ENCODE data around the gene HECTD4. TPM values are rescaled to one million over a fixed set of nuclear protein-coding genes. Genes with fewer than 3 reads are reported as not detected.
A peak's percentile ranks its signal among the peaks of the same experiment; 100 is the strongest.

The HECTD4 gene
- total and polyA plus RNA-seq, 9 of the 15 experiments (the other 6 are each of a cell fraction or from before 2014, with no cell fraction given) = 3.5 to 33.3 (median 13.5) TPM

DNA sequence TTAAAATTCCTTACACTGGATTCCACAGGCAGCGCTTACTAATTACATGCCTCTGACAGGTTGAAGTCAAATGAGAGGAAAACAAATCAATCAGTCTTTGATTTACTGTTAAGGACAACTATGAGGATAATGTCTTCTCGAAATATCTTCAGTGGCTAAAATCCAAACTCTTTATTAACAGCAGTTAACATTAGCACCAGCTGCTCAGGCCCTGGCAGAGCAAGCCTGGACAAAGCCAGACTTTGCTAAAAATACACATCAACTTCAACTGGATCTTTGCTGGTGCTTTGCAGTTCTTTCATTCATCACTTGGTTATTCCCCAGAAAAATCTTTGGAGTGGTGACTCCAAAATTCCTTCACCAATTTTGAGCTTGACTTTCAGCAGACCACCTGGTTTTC, 98.7 kb downstream of the HECTD4 start:
- CTCF ChIA-PET (ENCODE audit: low intra/inter-chr PET ratio) = no interaction called here
- TF ChIP-seq PHF21A (IDR thresholded peaks at IDR 0.05; ENCODE audit: borderline replicate concordance, low read depth) = no peak
- no peak for TF ChIP-seq ZNF184 (CRISPR knock-in tag; IDR thresholded peaks at IDR 0.05)
- TF ChIP-seq, protein P1, sequence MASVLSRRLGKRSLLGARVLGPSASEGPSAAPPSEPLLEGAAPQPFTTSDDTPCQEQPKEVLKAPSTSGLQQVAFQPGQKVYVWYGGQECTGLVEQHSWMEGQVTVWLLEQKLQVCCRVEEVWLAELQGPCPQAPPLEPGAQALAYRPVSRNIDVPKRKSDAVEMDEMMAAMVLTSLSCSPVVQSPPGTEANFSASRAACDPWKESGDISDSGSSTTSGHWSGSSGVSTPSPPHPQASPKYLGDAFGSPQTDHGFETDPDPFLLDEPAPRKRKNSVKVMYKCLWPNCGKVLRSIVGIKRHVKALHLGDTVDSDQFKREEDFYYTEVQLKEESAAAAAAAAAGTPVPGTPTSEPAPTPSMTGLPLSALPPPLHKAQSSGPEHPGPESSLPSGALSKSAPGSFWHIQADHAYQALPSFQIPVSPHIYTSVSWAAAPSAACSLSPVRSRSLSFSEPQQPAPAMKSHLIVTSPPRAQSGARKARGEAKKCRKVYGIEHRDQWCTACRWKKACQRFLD (CRISPR knock-in tag; IDR thresholded peaks at IDR 0.05) = no peak
- no peak for TF ChIP-seq CBFA2T2 (conservative IDR thresholded peaks at IDR 0.05)
- no peaks in the 10 kb centered on the region for H3K27me3 ChIP-seq (ENCODE audit: control insufficient read depth in 2 of 2, insufficient read depth in 2 of 2, low read length in 2 of 2)
- POLR2A ChIA-PET = no interaction called here
- no peak overlapping the region for H2AFZ ChIP-seq (ENCODE audit: low read depth, low read length)
- no peak for ATAC-seq
- no peaks in the 10 kb centered on the region for H4K20me1 ChIP-seq (replicated peaks; ENCODE audit: control insufficient read depth, insufficient read depth, low read length)
- H3K9me3 ChIP-seq (replicated peaks; ENCODE audit: control insufficient read depth, insufficient read depth, low read depth, low read length) = no peaks in the 10 kb centered on the region
- H3K27ac ChIP-seq (ENCODE audit: extremely low read depth, low read depth, low read length) = no peak overlapping the region
- no peaks in the 10 kb centered on the region; the same call in 2 of the 3 replicates for H3K36me3 ChIP-seq (ENCODE audit: control insufficient read depth, insufficient read depth, low read length)
- BruUV-seq (replicated peaks) = no TSS peak
- WGBS (ENCODE audit: insufficient coverage, low coverage, missing lambda C conversion rate) = 55% methylated on average over 2 of the region's 2 CpGs
- no peaks in the 10 kb centered on the region for H3K9me1 ChIP-seq (ENCODE audit: control insufficient read depth, insufficient read depth, low read length)
- in situ Hi-C loops (cut with MboI) = no loop called here
- no peak overlapping the region for H3K4me2 ChIP-seq (ENCODE audit: insufficient read depth, low read length)
- no peaks in the 10 kb centered on the region for H3K79me2 ChIP-seq (ENCODE audit: control insufficient read depth, insufficient read depth, low read length)
- H3K9ac ChIP-seq (ENCODE audit: insufficient read depth in 1 of 2, low read depth in 2 of 2, low read length in 2 of 2) = no peak overlapping the region
- no peak overlapping the region for H3K4me3 ChIP-seq
- intact Hi-C loops (cut with micrococcal nuclease) = no loop called here
- no peak for DNase-seq (ENCODE audit: extremely low read depth in 1 of 4, low spot score in 3 of 4)
- H3K4me1 ChIP-seq (replicated peaks in 1 of 2; ENCODE audit: control insufficient read depth in 2 of 2, insufficient read depth in 2 of 2, low read length in 2 of 2) = peaks cover 2 to 9% of the 10 kb centered on the region in 2 experiments; a peak in 3 of 5 replicates
- peak; percentile 44 for FAIRE-seq

DNA sequence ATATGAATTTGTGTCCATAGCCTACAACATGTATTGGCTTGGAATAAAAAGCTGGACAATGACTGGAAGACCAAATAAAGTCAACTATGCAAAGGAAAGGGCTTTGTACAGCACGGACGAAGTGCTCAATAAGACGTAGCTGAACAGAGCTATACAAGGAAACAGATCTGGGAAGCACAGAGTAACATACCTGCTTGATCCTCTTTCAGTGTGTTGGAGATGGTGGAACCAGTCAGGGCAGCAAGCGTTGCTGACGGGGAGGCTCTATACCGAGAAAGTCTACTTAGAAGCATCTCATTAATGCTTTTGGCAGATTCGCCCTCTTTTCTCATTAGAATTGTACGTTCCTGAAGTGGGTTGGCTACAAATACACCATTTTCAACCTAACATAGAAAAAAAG, 99.3 kb downstream of the HECTD4 start:
- Histone ChIP-seq H3K9me3 (replicated peaks; ENCODE audit: control insufficient read depth, insufficient read depth, low read depth, low read length) (no peaks in the 10 kb centered on the region), H3K9me1 (ENCODE audit: control insufficient read depth, insufficient read depth, low read length) (no peaks in the 10 kb centered on the region), H4K20me1 (replicated peaks; ENCODE audit: control insufficient read depth, insufficient read depth, low read length) (no peaks in the 10 kb centered on the region), H3K79me2 (ENCODE audit: control insufficient read depth, insufficient read depth, low read length) (no peaks in the 10 kb centered on the region), H3K4me1 (replicated peaks in 1 of 2; ENCODE audit: control insufficient read depth in 2 of 2, insufficient read depth in 2 of 2, low read length in 2 of 2) (peaks cover 2 to 9% of the 10 kb centered on the region in 2 experiments; a peak in 3 of 5 replicates), H3K4me3 (no peak overlapping the region), H3K27ac (ENCODE audit: extremely low read depth, low read depth, low read length) (no peak overlapping the region), H3K9ac (ENCODE audit: insufficient read depth in 1 of 2, low read depth in 2 of 2, low read length in 2 of 2) (no peak overlapping the region), H3K36me3 (ENCODE audit: control insufficient read depth, insufficient read depth, low read length) (peaks cover 2% of the 10 kb centered on the region; the same call in 2 of the 3 replicates), H3K4me2 (ENCODE audit: insufficient read depth, low read length) (no peak overlapping the region), H2AFZ (ENCODE audit: low read depth, low read length) (no peak overlapping the region), H3K27me3 (ENCODE audit: control insufficient read depth in 2 of 2, insufficient read depth in 2 of 2, low read length in 2 of 2) (no peaks in the 10 kb centered on the region)
- BruUV-seq (replicated peaks) = no TSS peak
- ChIA-PET POLR2A (no interaction called here), CTCF (ENCODE audit: low intra/inter-chr PET ratio) (no interaction called here)
- WGBS (ENCODE audit: insufficient coverage, low coverage, missing lambda C conversion rate) = 92% methylated on average over 8 of the region's 8 CpGs
- intact Hi-C loops (cut with micrococcal nuclease) (no loop called here), in situ Hi-C loops (cut with MboI) (no loop called here)
- ATAC-seq (no peak), FAIRE-seq (no peak), DNase-seq (ENCODE audit: extremely low read depth in 1 of 4, low spot score in 3 of 4) (no peak)
- TF ChIP-seq NFIC (IDR thresholded peaks at IDR 0.05) = no peak
- TF ChIP-seq, protein P2, sequence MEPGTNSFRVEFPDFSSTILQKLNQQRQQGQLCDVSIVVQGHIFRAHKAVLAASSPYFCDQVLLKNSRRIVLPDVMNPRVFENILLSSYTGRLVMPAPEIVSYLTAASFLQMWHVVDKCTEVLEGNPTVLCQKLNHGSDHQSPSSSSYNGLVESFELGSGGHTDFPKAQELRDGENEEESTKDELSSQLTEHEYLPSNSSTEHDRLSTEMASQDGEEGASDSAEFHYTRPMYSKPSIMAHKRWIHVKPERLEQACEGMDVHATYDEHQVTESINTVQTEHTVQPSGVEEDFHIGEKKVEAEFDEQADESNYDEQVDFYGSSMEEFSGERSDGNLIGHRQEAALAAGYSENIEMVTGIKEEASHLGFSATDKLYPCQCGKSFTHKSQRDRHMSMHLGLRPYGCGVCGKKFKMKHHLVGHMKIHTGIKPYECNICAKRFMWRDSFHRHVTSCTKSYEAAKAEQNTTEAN (CRISPR knock-in tag; IDR thresholded peaks at IDR 0.05) = no peak
- TF ChIP-seq, protein P1 (CRISPR knock-in tag; IDR thresholded peaks at IDR 0.05) = no peak

All from K562 (cell line).